ENCODE data around the gene FALEC.

DNA sequence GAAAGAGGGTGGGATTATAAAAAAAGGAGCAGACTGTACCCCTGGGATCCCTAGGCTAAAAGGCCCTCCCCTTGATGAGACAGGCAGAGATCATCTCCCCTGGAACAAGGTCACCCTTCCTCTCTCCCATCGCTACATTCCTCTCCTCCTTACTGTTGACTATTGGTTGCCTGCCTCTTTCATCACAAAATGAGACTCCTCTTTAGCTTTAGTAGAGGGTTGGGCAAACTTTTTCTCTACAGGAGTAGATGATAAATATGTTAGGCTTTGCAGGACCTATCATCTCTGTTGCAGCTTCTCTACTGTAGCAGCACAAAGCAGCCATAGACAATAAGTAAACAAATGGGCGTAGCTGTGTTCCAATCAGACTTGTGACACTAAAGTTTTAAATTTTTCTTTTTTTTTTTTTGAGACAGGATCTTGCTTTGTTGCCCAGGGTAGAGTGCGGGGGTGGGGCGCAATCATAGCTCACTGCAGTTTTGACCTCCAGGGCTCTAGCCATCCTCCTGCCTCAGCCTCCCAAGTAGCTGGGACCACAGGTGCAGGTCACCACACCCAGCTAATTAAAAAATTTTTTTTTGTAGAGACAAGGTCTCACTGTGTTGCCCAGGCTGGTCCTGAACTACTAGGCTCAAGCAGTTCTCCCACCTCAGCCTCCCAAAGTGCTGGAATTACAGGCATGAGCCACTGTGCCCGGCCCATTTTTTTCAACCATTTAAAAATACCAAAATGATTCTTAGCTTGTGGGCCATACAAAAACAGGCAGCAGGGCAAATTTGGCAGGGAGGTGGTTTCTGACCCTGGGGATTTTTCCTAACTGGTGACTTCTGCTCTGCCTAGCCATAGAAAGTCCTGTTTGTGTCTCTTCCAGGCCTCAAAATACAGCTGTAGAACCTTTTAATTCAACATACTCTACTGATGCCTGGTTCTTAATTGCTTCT is 48.8 kb downstream of the FALEC start:
- no peak for TF ChIP-seq YY1 (IDR thresholded peaks at IDR 0.05; ENCODE audit: insufficient read depth, insufficient read length)
- TF ChIP-seq SUZ12 (IDR thresholded peaks at IDR 0.05; ENCODE audit: extremely low read depth, insufficient read depth, insufficient read length) = no peak
- TF ChIP-seq ZNF274 (IDR thresholded peaks at IDR 0.05; ENCODE audit: low read depth, low read length) = no peak
